ENCODE measurements around the gene STARD3. TPM values are rescaled to one million over a fixed set of nuclear protein-coding genes. Genes with fewer than 3 reads are reported as not detected.

STARD3 gene
- total and polyA plus RNA-seq, 2 of the 13 experiments (the other 11 are each of a cell fraction or from before 2014, with no cell fraction given): 34.6 to 100 TPM

DNA sequence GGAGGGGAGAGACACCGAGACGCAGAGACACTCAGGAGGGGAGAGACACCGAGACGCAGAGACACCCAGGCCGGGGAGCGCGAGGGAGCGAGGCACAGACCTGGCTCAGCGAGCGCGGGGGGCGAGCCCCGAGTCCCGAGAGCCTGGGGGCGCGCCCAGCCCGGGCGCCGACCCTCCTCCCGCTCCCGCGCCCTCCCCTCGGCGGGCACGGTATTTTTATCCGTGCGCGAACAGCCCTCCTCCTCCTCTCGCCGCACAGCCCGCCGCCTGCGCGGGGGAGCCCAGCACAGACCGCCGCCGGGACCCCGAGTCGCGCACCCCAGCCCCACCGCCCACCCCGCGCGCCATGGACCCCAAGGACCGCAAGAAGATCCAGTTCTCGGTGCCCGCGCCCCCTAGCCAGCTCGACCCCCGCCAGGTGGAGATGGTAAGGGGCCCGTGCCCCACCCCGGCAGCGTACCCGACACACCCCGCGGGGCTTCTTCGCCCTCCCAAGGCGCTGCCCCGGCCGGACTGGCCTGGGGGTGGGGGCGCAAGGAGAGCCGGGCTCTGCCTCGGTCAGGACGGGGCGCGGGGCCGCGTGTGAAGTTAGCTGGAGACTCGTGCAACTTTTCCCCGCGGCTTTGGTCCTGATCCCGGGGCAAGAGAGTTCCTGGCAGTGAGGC lies 9.8 kb upstream of the STARD3 start:
- TF ChIP-seq, protein P1, sequence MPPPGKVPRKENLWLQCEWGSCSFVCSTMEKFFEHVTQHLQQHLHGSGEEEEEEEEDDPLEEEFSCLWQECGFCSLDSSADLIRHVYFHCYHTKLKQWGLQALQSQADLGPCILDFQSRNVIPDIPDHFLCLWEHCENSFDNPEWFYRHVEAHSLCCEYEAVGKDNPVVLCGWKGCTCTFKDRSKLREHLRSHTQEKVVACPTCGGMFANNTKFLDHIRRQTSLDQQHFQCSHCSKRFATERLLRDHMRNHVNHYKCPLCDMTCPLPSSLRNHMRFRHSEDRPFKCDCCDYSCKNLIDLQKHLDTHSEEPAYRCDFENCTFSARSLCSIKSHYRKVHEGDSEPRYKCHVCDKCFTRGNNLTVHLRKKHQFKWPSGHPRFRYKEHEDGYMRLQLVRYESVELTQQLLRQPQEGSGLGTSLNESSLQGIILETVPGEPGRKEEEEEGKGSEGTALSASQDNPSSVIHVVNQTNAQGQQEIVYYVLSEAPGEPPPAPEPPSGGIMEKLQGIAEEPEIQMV (CRISPR knock-in tag; IDR thresholded peaks at IDR 0.05; ENCODE audit: low read depth): no peak
- TF ChIP-seq CHCHD3 (CRISPR knock-in tag; IDR thresholded peaks at IDR 0.05) (0 out of 2 replicates have a peak, but pooled peaks have one; percentile 42), GATAD1 (CRISPR knock-in tag; IDR thresholded peaks at IDR 0.05) (no peak), SMAD1 (CRISPR knock-in tag; IDR thresholded peaks at IDR 0.05; ENCODE audit: borderline replicate concordance, low read depth) (no peak), THYN1 (CRISPR knock-in tag; IDR thresholded peaks at IDR 0.05; ENCODE audit: borderline replicate concordance, low read depth) (no peak), MAZ (IDR thresholded peaks at IDR 0.05; ENCODE audit: borderline replicate concordance, low read depth, low read length) (no peak), MAZ (CRISPR knock-in tag; IDR thresholded peaks at IDR 0.05; ENCODE audit: low read depth) (no peak), SYNCRIP (IDR thresholded peaks at IDR 0.05; ENCODE audit: insufficient read depth, low read depth, low read length) (no peak), NFKB2 (CRISPR knock-in tag; IDR thresholded peaks at IDR 0.05; ENCODE audit: borderline replicate concordance) (peak; percentile 30; the same call in 1 of the 2 replicates), ZNF333 (CRISPR knock-in tag; IDR thresholded peaks at IDR 0.05; ENCODE audit: borderline replicate concordance) (0 out of 2 replicates have a peak, but pooled peaks have one; percentile 15), EZH2 (conservative IDR thresholded peaks at IDR 0.05; ENCODE audit: low read depth, low read length) (peak; percentile 25), ZBTB21 (CRISPR knock-in tag; IDR thresholded peaks at IDR 0.05) (no peak), ZNF232 (CRISPR knock-in tag; IDR thresholded peaks at IDR 0.05; ENCODE audit: borderline replicate concordance) (no peak)
- TF ChIP-seq, protein P2, sequence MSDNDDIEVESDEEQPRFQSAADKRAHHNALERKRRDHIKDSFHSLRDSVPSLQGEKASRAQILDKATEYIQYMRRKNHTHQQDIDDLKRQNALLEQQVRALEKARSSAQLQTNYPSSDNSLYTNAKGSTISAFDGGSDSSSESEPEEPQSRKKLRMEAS (IDR thresholded peaks at IDR 0.05): 0 out of 2 replicates have a peak, but pooled peaks have one; percentile 9
- TF ChIP-seq, protein P3, sequence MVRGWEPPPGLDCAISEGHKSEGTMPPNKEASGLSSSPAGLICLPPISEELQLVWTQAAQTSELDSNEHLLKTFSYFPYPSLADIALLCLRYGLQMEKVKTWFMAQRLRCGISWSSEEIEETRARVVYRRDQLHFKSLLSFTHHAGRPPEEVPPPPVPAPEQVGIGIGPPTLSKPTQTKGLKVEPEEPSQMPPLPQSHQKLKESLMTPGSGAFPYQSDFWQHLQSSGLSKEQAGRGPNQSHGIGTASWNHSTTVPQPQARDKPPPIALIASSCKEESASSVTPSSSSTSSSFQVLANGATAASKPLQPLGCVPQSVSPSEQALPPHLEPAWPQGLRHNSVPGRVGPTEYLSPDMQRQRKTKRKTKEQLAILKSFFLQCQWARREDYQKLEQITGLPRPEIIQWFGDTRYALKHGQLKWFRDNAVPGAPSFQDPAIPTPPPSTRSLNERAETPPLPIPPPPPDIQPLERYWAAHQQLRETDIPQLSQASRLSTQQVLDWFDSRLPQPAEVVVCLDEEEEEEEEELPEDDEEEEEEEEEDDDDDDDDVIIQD (CRISPR knock-in tag; IDR thresholded peaks at IDR 0.05; ENCODE audit: low read depth): no peak
- TF ChIP-seq, protein P4, sequence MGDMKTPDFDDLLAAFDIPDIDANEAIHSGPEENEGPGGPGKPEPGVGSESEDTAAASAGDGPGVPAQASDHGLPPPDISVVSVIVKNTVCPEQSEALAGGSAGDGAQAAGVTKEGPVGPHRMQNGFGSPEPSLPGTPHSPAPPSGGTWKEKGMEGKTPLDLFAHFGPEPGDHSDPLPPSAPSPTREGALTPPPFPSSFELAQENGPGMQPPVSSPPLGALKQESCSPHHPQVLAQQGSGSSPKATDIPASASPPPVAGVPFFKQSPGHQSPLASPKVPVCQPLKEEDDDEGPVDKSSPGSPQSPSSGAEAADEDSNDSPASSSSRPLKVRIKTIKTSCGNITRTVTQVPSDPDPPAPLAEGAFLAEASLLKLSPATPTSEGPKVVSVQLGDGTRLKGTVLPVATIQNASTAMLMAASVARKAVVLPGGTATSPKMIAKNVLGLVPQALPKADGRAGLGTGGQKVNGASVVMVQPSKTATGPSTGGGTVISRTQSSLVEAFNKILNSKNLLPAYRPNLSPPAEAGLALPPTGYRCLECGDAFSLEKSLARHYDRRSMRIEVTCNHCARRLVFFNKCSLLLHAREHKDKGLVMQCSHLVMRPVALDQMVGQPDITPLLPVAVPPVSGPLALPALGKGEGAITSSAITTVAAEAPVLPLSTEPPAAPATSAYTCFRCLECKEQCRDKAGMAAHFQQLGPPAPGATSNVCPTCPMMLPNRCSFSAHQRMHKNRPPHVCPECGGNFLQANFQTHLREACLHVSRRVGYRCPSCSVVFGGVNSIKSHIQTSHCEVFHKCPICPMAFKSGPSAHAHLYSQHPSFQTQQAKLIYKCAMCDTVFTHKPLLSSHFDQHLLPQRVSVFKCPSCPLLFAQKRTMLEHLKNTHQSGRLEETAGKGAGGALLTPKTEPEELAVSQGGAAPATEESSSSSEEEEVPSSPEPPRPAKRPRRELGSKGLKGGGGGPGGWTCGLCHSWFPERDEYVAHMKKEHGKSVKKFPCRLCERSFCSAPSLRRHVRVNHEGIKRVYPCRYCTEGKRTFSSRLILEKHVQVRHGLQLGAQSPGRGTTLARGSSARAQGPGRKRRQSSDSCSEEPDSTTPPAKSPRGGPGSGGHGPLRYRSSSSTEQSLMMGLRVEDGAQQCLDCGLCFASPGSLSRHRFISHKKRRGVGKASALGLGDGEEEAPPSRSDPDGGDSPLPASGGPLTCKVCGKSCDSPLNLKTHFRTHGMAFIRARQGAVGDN (CRISPR knock-in tag; IDR thresholded peaks at IDR 0.05): peak; percentile 37; the same call in 1 of the 2 replicates
- ATAC-seq (peak; percentile 2; the same call in 2 of the 3 replicates), FAIRE-seq (no peak), DNase-seq (ENCODE audit: low spot score) (no peak)
- Histone ChIP-seq H3K9ac (ENCODE audit: insufficient read depth, low read depth, low read length) (no peak overlapping the region), H2AFZ (ENCODE audit: low read length) (no peak overlapping the region), H3K4me3 (replicated peaks in 1 of 3; ENCODE audit: insufficient read depth in 1 of 3, low read depth in 2 of 3, low read length in 3 of 3) (peak overlapping the region in 1 of 3 experiments; percentile 63; a peak in 1 of 6 replicates), H3K4me1 (ENCODE audit: insufficient read depth, low read length) (peaks cover 78% of the 10 kb centered on the region), H3K4me2 (ENCODE audit: low read depth, low read length) (peak overlapping the region; percentile 54), H3K9me3 (ENCODE audit: low read length) (no peaks in the 10 kb centered on the region), H3K27ac (ENCODE audit: extremely low read length, insufficient read depth, low read length) (no peak overlapping the region), H3K27me3 (ENCODE audit: control insufficient read depth in 1 of 2, insufficient read depth in 2 of 2, low read length in 2 of 2) (peaks cover 17 to 73% of the 10 kb centered on the region in 2 experiments; a peak in 4 of 5 replicates), H3K79me2 (ENCODE audit: insufficient read depth, low read length) (no peaks in the 10 kb centered on the region), H4K20me1 (ENCODE audit: insufficient read depth, low read length) (no peaks in the 10 kb centered on the region), H3K36me3 (replicated peaks in 1 of 2; ENCODE audit: control insufficient read depth in 1 of 2, insufficient read depth in 2 of 2, low read length in 2 of 2) (no peaks in the 10 kb centered on the region)
- in situ Hi-C loops (cut with HindIII; ENCODE audit: extremely low pct_ligation_motif_present, low pct_unique_long_range_greater_than_20kb) (no loop called here), intact Hi-C loops (cut with micrococcal nuclease; ENCODE audit: unreplicated experiment) (no loop called here)
- no TSS peak for BruUV-seq (replicated peaks)
- ChIA-PET CTCF (ENCODE audit: low intra/inter-chr PET ratio, low total read pairs) (no interaction called here), POLR2A (interaction anchor here (2.5 to 3.2 kb wide), 2 partner anchors 103 to 112 kb away, joined by 6 to 10 read pairs; partner anchors contain the start of gene MIEN1)
- WGBS (ENCODE audit: low lambda C conversion rate): 0% methylated on average over 12 of the region's 72 CpGs

Measured in HepG2 (cell line).